Hippocampal formation (tissue), 2 donors: ENCODE data around the gene KCNQ1.

Experiments used
- DNase-seq, 2 donors: peaks; one replicate each; lab custom pipeline; 2025; lab: John Stamatoyannopoulos, UW

KCNQ1 gene

GRCh38 chr11:2647167-2647566 is 202.4 kb downstream of the KCNQ1 start:
- no peak for DNase-seq

GRCh38 chr11:2647953-2648352 is 203.1 kb downstream of the KCNQ1 start:
- no peak for DNase-seq

GRCh38 chr11:2649400-2649799 is 204.6 kb downstream of the KCNQ1 start:
- no peak for DNase-seq

- no peak for DNase-seq
These were observed 205.0 kb downstream of the KCNQ1 start for GRCh38 chr11:2649848-2650247.

- DNase-seq, result no peak
These were observed 205.6 kb downstream of the KCNQ1 start for GRCh38 chr11:2650343-2650867.

- DNase-seq, result no peak
These were observed 206.3 kb downstream of the KCNQ1 start for GRCh38 chr11:2651054-2651617.

GRCh38 chr11:2651826-2652271 is 207.0 kb downstream of the KCNQ1 start:
- DNase-seq, result no peak

GRCh38 chr11:2652333-2653197 is 207.8 kb downstream of the KCNQ1 start:
- DNase-seq, result no peak

GRCh38 chr11:2653198-2653551 is 208.4 kb downstream of the KCNQ1 start:
- DNase-seq, result no peak

- DNase-seq, result no peak
These were observed 209.3 kb downstream of the KCNQ1 start for GRCh38 chr11:2653930-2654739.

- DNase-seq, result no peak
These were observed 210.4 kb downstream of the KCNQ1 start for GRCh38 chr11:2655016-2655719.

GRCh38 chr11:2655834-2656622 is 211.2 kb downstream of the KCNQ1 start:
- DNase-seq, result no peak

- no peak for DNase-seq
These were observed 212.1 kb downstream of the KCNQ1 start for GRCh38 chr11:2656859-2657258.

GRCh38 chr11:2657697-2658284 is 213.0 kb downstream of the KCNQ1 start:
- no peak for DNase-seq

- DNase-seq, result no peak
These were observed 215.6 kb downstream of the KCNQ1 start for GRCh38 chr11:2660357-2660939.

GRCh38 chr11:2661173-2662023 is 216.6 kb downstream of the KCNQ1 start:
- DNase-seq, result no peak

GRCh38 chr11:2662024-2662312 is 217.2 kb downstream of the KCNQ1 start:
- DNase-seq, result no peak

GRCh38 chr11:2662430-2663299 is 217.9 kb downstream of the KCNQ1 start:
- DNase-seq, result no peak

- no peak for DNase-seq
These were observed 218.7 kb downstream of the KCNQ1 start for GRCh38 chr11:2663506-2663905.
